Endothelial cell of umbilical vein (primary cell): ENCODE measurements around the gene RAD18. TPM values are rescaled to one million over a fixed set of nuclear protein-coding genes. Genes with fewer than 3 reads are reported as not detected.

Source experiments
- BruUV-seq: library from RNA; stranded (reverse); fragments of 400-500 nt; replicated peaks from 2 replicates; lab custom pipeline; 2021; lab: Mats Ljungman, UMichigan
- CTCF ChIA-PET: fragments of 300-600, 350-600 bp; sonication (Branson Sonifier 250); formaldehyde crosslinking; loops from one replicate; lab custom pipeline; 2021; ENCODE audit warnings: antibody characterized with exemption, inconsistent platforms; lab: Charles Lee
- POLR2A ChIA-PET: fragments of 300-600, 350-600 bp; sonication (Branson Sonifier 250); formaldehyde crosslinking; loops from one replicate; lab custom pipeline; 2021; ENCODE audit warnings: antibody characterized with exemption, inconsistent platforms; lab: Charles Lee
- DNase-seq: peaks from one replicate; pipeline ENCODE4 v3.0.0-alpha.2; 2011; ENCODE audit warnings: low read depth, low spot score
- FAIRE-seq: peaks from 2 replicates; lab custom pipeline; 2011; peaks lifted over from hg19 to GRCh38; lab: Jason Lieb, UNC
- H2AFZ ChIP-seq: 2 replicates; pipeline ENCODE4 v1.6.0; 2012; ENCODE audit warnings: low read depth, low read length, control low read depth, inconsistent platforms
- H3K27ac ChIP-seq: 2 replicates; pipeline ENCODE4 v1.5.1; 2011; ENCODE audit warnings: low read depth, mild to moderate bottlenecking, control low read depth, low read length, moderate library complexity; ENCODE audit not compliant: insufficient read depth
- H3K27me3 ChIP-seq, 2 experiments: 2 replicates each; pipeline versions ENCODE4 v1.6.0 to v1.6.1; 2011; ENCODE audit warnings: low read length in 2 of 2, mixed read lengths in 1 of 2; ENCODE audit not compliant: control insufficient read depth in 2 of 2, insufficient read depth in 2 of 2
- H3K36me3 ChIP-seq, 2 experiments: 2 replicates in 1 of 2; 3 replicates in 1 of 2; pipeline ENCODE4 v1.5.1; 2011; ENCODE audit warnings: low read length in 2 of 2, mild to moderate bottlenecking in 1 of 2, moderate library complexity in 1 of 2; ENCODE audit not compliant: control insufficient read depth in 2 of 2, insufficient read depth in 2 of 2; ENCODE audit errors: extremely low read depth in 1 of 2
- H3K4me1 ChIP-seq: 3 replicates; pipeline ENCODE4 v1.5.1; 2011; ENCODE audit warnings: mild to moderate bottlenecking, low read length; ENCODE audit not compliant: control insufficient read depth, insufficient read depth; ENCODE audit errors: extremely low read depth
- H3K4me2 ChIP-seq: 2 replicates; pipeline ENCODE4 v1.6.1; 2011; ENCODE audit warnings: low read length, control low read depth, mixed read lengths; ENCODE audit not compliant: insufficient read depth
- H3K4me3 ChIP-seq, 3 experiments: fragments of 200-600 bp in 1 of 3; sonication (generic), shearing (Covaris generic) in 1 of 3; replicated peaks in 1 of 3; 2 replicates each; pipeline ENCODE4 v1.5.1; 2011 to 2016; ENCODE audit warnings: control low read depth in 3 of 3, low read length in 3 of 3, mild to moderate bottlenecking in 2 of 3, inconsistent platforms in 1 of 3, low read depth in 1 of 3, moderate library complexity in 1 of 3; ENCODE audit not compliant: insufficient read depth in 1 of 3
- H3K79me2 ChIP-seq: 2 replicates; pipeline ENCODE4 v1.6.0; 2012; ENCODE audit warnings: low read length, inconsistent platforms; ENCODE audit not compliant: control insufficient read depth, insufficient read depth
- H3K9ac ChIP-seq: replicated peaks from 2 replicates; pipeline ENCODE3; 2011; ENCODE audit warnings: low read length, control low read depth; ENCODE audit not compliant: insufficient read depth; ENCODE audit errors: extremely low read depth
- H3K9me1 ChIP-seq: replicated peaks from 3 replicates; pipeline ENCODE4 v1.6.0; 2011; ENCODE audit warnings: mild to moderate bottlenecking, low read length; ENCODE audit not compliant: control insufficient read depth, insufficient read depth; ENCODE audit errors: extremely low read depth
- H3K9me3 ChIP-seq: replicated peaks from 2 replicates; pipeline ENCODE4 v1.5.1; 2012; ENCODE audit warnings: low read length, inconsistent platforms; ENCODE audit not compliant: control insufficient read depth, insufficient read depth
- H4K20me1 ChIP-seq: replicated peaks from 2 replicates; pipeline ENCODE3; 2011; ENCODE audit warnings: mild to moderate bottlenecking, low read length; ENCODE audit not compliant: control insufficient read depth, insufficient read depth; ENCODE audit errors: extremely low read depth
- EZH2 ChIP-seq: IDR thresholded peaks from 2 replicates; pipeline ENCODE4 v1.6.1; 2012; ENCODE audit warnings: borderline replicate concordance, low read depth, mild to moderate bottlenecking, moderate library complexity, low read length, inconsistent platforms; ENCODE audit not compliant: severe bottlenecking
- FOS ChIP-seq: IDR thresholded peaks from 2 replicates; pipeline ENCODE4 v1.6.1; 2011; ENCODE audit warnings: mild to moderate bottlenecking, low read length, moderate library complexity, borderline replicate concordance; ENCODE audit not compliant: insufficient read depth
- GATA2 ChIP-seq: IDR thresholded peaks from 2 replicates; pipeline ENCODE4 v1.7.0; 2011; ENCODE audit warnings: low read depth, mild to moderate bottlenecking, moderate library complexity, mixed read lengths, low read length; ENCODE audit not compliant: insufficient read length, insufficient read depth
- JUN ChIP-seq: IDR thresholded peaks from 2 replicates; pipeline ENCODE4 v1.6.1; 2011; ENCODE audit warnings: borderline replicate concordance, low read depth; ENCODE audit not compliant: insufficient read length, insufficient read depth
- MYC ChIP-seq: IDR thresholded peaks from one replicate; pipeline ENCODE4 v1.6.1; 2011; ENCODE audit warnings: mild to moderate bottlenecking, low read depth, low read length
- POLR2A ChIP-seq: IDR thresholded peaks from 2 replicates; pipeline ENCODE4 v1.6.1; 2012; ENCODE audit warnings: low read depth, mild to moderate bottlenecking, control low read depth, low read length
- POLR2AphosphoS5 ChIP-seq: IDR thresholded peaks from 2 replicates; pipeline ENCODE4 v1.6.1; 2012; ENCODE audit warnings: low read depth, mild to moderate bottlenecking, control low read depth, low read length, moderate library complexity; ENCODE audit not compliant: insufficient read depth
- dilution Hi-C: fragments of 300-500 bp; cut with MboI; formaldehyde crosslinking; loops from one replicate; pipeline ENCODE4 v1.15.0; 2019; ENCODE audit warnings: low sequenced_read_pairs; ENCODE audit not compliant: extremely low pct_ligation_motif_present
- intact Hi-C: fragments of 100-400 bp; cut with micrococcal nuclease; formaldehyde crosslinking; loops from one replicate; pipeline ENCODE4 v1.10.0; 2022
- polyA plus RNA-seq, 4 experiments: library from polyadenylated mRNA; depleted of rRNA in 3 of 4; stranded (reverse) in 3 of 4; unstranded in 1 of 4; fragments of >200 nt; gene quantifications; 2 replicates each; pipeline versions ENCODE4 v1.2.1 to v1.2.3, GENCODE V29; 2011 to 2012; ENCODE audit warnings: missing spikeins in 1 of 4
- total RNA-seq: library from RNA; stranded (reverse); gene quantifications from 2 replicates; pipeline ENCODE4 v1.2.3, GENCODE V29; 2021
- TF ChIP-seq, protein P1 (sequence below), 2 donors: IDR thresholded peaks; 1 replicate in 1 of 2; 2 replicates in 1 of 2; pipeline ENCODE4 v1.5.1; 2011; ENCODE audit warnings: low read length in 2 of 2, mild to moderate bottlenecking in 2 of 2, moderate library complexity in 2 of 2, control low read depth in 1 of 2, inconsistent platforms in 1 of 2, low read depth in 1 of 2; ENCODE audit not compliant: insufficient read depth in 1 of 2; ENCODE audit errors: extremely low read depth in 1 of 2
- TF ChIP-seq, protein P2 (sequence below): IDR thresholded peaks from 2 replicates; pipeline ENCODE4 v1.6.1; 2011; ENCODE audit not compliant: insufficient read depth, insufficient read length

RAD18 gene
- total and polyA plus RNA-seq, 2 donors (not counting 3 experiments of a cell fraction or from before 2014, with no cell fraction given): 7.9 to 23.8 TPM

DNA sequence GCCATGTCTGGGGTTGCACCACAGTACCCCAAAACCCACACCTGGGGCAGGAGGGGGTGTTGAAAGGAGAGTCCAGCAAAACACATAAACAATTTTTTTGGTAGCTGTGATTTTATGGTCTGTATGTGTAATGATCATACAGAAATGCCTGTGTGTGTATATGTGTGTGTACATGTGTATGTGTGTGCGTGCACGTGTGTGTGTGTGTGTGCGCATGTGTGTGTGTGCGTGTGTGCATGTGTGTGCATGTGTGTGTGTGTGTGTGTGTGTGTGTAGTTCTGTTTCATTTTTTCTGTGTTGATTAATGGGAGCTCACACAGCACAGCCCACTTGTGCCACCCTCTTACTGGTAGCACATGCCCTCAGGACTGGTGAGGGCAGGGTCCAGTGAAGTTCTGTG is 97.6 kb downstream of the RAD18 start:
- no peaks in the 10 kb centered on the region for H3K27me3 ChIP-seq
- no peak for DNase-seq
- no peak overlapping the region for H3K4me2 ChIP-seq
- H3K9me1 ChIP-seq: no peaks in the 10 kb centered on the region
- ChIA-PET CTCF (interaction anchor here (0.5 kb wide), 1 partner anchor 34 kb away, joined by 3 read pairs; no protein-coding TSS in a partner anchor), POLR2A (no interaction called here)
- no peak for TF ChIP-seq JUN
- TF ChIP-seq, protein P1, sequence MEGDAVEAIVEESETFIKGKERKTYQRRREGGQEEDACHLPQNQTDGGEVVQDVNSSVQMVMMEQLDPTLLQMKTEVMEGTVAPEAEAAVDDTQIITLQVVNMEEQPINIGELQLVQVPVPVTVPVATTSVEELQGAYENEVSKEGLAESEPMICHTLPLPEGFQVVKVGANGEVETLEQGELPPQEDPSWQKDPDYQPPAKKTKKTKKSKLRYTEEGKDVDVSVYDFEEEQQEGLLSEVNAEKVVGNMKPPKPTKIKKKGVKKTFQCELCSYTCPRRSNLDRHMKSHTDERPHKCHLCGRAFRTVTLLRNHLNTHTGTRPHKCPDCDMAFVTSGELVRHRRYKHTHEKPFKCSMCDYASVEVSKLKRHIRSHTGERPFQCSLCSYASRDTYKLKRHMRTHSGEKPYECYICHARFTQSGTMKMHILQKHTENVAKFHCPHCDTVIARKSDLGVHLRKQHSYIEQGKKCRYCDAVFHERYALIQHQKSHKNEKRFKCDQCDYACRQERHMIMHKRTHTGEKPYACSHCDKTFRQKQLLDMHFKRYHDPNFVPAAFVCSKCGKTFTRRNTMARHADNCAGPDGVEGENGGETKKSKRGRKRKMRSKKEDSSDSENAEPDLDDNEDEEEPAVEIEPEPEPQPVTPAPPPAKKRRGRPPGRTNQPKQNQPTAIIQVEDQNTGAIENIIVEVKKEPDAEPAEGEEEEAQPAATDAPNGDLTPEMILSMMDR (IDR thresholded peaks at IDR 0.05; ENCODE audit: extremely low read depth in 1 of 2, insufficient read depth in 1 of 2, low read depth in 1 of 2, low read length in 2 of 2): no peak
- TF ChIP-seq FOS: no peak
- TF ChIP-seq POLR2AphosphoS5: no peak
- TF ChIP-seq MYC: no peak
- no peak for TF ChIP-seq EZH2
- no peak for TF ChIP-seq GATA2
- TF ChIP-seq, protein P2, sequence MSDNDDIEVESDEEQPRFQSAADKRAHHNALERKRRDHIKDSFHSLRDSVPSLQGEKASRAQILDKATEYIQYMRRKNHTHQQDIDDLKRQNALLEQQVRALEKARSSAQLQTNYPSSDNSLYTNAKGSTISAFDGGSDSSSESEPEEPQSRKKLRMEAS: no peak
- TF ChIP-seq POLR2A: no peak
- no peaks in the 10 kb centered on the region for H3K9me3 ChIP-seq
- no peak overlapping the region for H2AFZ ChIP-seq
- no TSS peak for BruUV-seq
- H3K9ac ChIP-seq: no peak overlapping the region
- FAIRE-seq: no peak
- no peak overlapping the region for H3K4me3 ChIP-seq
- intact Hi-C loops: loop anchor here (10.0 kb wide), 1 partner anchor 421 kb away; no protein-coding TSS in a partner anchor
- H3K4me1 ChIP-seq: peaks cover 23% of the 10 kb centered on the region
- dilution Hi-C loops: no loop called here
- H3K79me2 ChIP-seq: no peaks in the 10 kb centered on the region
- H3K36me3 ChIP-seq: no peaks in the 10 kb centered on the region
- no peaks in the 10 kb centered on the region for H4K20me1 ChIP-seq
- no peak overlapping the region for H3K27ac ChIP-seq
